Measurements from ENCODE around the gene GATA5. TPM values are rescaled to one million over a fixed set of nuclear protein-coding genes. Genes with fewer than 3 reads are reported as not detected.

GATA5 gene
- total RNA-seq, 1 experiment from 2014 or later = 0.18 TPM

- in situ Hi-C loops (cut with HindIII; ENCODE audit: low pct_unique_long_range_greater_than_20kb, low sequenced_read_pairs) = no loop called here
Measured at GRCh38 chr20:62416651-62417637, 58.9 kb downstream of the GATA5 start.

GRCh38 chr20:62415354-62416111 lies 60.3 kb downstream of the GATA5 start:
- no peak for DNase-seq (ENCODE audit: low read depth, low spot score)
- in situ Hi-C loops (cut with HindIII; ENCODE audit: low pct_unique_long_range_greater_than_20kb, low sequenced_read_pairs) = no loop called here

More at GRCh38 chr20:62416651-62417637, 58.9 kb downstream of the GATA5 start:
- DNase-seq (ENCODE audit: low read depth, low spot score) = no peak

GRCh38 chr20:62413896-62414481 lies 61.8 kb downstream of the GATA5 start:
- in situ Hi-C loops (cut with HindIII; ENCODE audit: low pct_unique_long_range_greater_than_20kb, low sequenced_read_pairs) = no loop called here
- peak; percentile 34 for DNase-seq (ENCODE audit: low read depth, low spot score)

Other genes with a start within 250 kb of the GATA5 start
- 23.5 and 24.0 TPM in 2 replicates for gene OSBPL2, start 237.5 kb downstream of the GATA5 start, total RNA-seq (2014; rRNA removed; shearing (Covaris generic))
- 173 and 200 TPM in 2 replicates for gene ADRM1, start 173.0 kb downstream of the GATA5 start, total RNA-seq (2014; rRNA removed; shearing (Covaris generic))
- 4.1 and 6.8 TPM in 2 replicates for gene LAMA5, start 108.7 kb downstream of the GATA5 start, total RNA-seq (2014; rRNA removed; shearing (Covaris generic))
- gene RPS21, start 88.9 kb downstream of the GATA5 start, total RNA-seq (2014; rRNA removed; shearing (Covaris generic)) = 1,088 and 1,497 TPM in 2 replicates
- 2.9 TPM in 2 replicates for gene CABLES2, start 68.7 kb downstream of the GATA5 start, total RNA-seq (2014; rRNA removed; shearing (Covaris generic))
- gene RBBP8NL, start 48.5 kb downstream of the GATA5 start, total RNA-seq (2014; rRNA removed; shearing (Covaris generic)) = 0.03 TPM in 1 of 2 replicates, not detected in the other
- gene SLCO4A1, start 166.5 kb upstream of the GATA5 start, total RNA-seq (2014; rRNA removed; shearing (Covaris generic)) = 48.1 and 53.5 TPM in 2 replicates
- gene NTSR1, start 232.8 kb upstream of the GATA5 start, total RNA-seq (2014; rRNA removed; shearing (Covaris generic)) = not detected in 2 replicates

All from SK-MEL-5 (cell line).